Measurements from ENCODE around the gene CREM.
"Not testable (repeated sequence)": the region's sequence is repeated elsewhere in the genome, so short reads cannot be mapped to it uniquely, and the experiment has no call there.

The CREM gene

DNA sequence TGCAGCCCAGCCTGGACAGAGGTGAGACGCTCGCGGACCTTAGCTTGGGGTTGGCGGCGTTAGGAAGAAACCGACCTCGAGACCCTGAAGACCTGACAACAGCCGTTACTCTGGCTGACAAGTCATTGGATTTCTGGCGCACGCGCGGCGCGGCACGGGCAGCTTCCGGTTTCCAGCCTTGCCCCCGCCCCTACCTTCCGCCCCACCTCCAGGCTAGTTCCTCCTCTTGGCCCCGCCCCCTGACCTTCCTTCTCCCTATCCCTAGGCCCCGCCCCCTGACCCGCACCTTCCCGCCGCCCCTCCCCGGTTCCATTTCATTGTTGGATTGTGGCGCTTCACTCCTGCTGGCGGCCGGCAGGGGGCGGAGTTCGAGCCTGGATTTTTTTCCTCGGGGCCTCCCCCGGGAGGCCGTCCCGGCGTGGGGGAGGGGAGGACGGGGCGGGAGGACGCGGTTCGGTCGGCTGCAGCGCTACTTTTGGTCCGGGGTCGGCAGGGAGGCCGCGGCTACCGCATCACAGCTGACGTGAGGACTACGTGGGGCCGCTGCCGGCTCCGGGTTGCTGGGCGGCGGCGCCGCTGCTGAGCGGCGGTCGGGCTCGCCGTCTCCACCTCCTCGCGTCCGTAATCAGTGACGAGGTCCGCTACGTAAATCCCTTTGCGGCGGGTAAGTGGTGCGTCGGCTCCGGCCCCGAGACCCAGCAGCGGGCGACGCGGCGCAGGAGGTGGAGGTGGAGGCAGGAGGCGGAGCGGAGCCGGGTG lies at the start of gene CREM:
TSS of gene CREM (plus strand) at position 317 of the 759 bp plus-strand sequence. CDS start 10,990 bp downstream, outside the sequence.
- peak within 1 kb of the TSS; percentile 81 for H3K4me3 Mint-ChIP-seq
- H3K36me3 Mint-ChIP-seq, result peaks cover 30% of the 10 kb centered on the region
- peak within 1 kb of the TSS; percentile 98 for H3K27ac Mint-ChIP-seq
- DNase-seq (ENCODE audit: low spot score in 2 of 2) (peak; percentile 97 to 99), ATAC-seq (peak; percentile 91)
- peaks cover 36% of the 10 kb centered on the region for H3K4me1 Mint-ChIP-seq
- H3K9me3 Mint-ChIP-seq, result no peaks in the 10 kb centered on the region

DNA sequence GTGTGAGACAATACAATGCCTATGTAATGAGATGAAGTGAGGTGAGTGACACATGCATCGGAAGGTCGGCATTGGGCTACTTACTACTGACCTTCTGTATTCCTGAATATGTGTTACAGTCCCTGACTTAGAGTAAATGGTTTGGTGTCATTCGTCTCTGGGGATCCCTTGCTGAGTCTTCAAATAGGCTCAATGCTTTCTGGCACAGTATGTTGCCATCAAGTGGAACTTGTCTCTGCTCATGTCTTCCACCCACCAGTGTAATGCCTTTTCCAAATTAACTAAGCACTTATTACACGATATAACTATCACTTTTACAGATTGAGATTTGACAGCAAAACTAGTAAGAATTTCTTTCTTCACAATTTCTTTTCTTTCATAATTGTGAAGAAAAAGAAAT lies 47.4 kb upstream of the CREM start:
- Mint-ChIP-seq H3K4me3 (no peak overlapping the region), H3K9me3 (no peaks in the 10 kb centered on the region), H3K27ac (no peak overlapping the region), H3K36me3 (peaks cover 33% of the 10 kb centered on the region), H3K4me1 (peaks cover 43% of the 10 kb centered on the region)
- DNase-seq (ENCODE audit: low spot score in 2 of 2) (no peak), ATAC-seq (no peak)

DNA sequence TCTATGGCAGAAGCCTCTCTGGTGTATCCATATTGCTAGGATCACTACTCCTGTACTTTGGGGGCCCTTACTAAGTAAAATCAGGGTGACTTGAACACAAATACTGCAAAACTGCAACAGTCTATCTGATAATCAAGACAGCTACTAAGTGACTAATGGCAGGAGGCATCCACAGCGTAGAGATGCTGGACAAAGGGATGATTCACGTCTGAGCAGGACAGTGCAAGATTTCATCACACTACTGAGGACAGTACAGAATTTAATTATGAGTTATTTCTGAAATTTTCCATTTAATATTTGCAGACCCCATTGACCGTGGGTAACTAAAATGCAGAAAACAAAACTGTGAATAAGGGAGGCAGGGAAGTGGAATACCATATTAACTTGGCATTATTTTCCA lies 46.9 kb upstream of the CREM start:
- ATAC-seq, result no peak
- no peak overlapping the region for H3K27ac Mint-ChIP-seq
- H3K4me3 Mint-ChIP-seq, result no peak overlapping the region
- H3K4me1 Mint-ChIP-seq, result peaks cover 42% of the 10 kb centered on the region
- H3K36me3 Mint-ChIP-seq, result peaks cover 33% of the 10 kb centered on the region
- DNase-seq (ENCODE audit: low spot score in 2 of 2), result no peak
- H3K9me3 Mint-ChIP-seq, result no peaks in the 10 kb centered on the region

DNA sequence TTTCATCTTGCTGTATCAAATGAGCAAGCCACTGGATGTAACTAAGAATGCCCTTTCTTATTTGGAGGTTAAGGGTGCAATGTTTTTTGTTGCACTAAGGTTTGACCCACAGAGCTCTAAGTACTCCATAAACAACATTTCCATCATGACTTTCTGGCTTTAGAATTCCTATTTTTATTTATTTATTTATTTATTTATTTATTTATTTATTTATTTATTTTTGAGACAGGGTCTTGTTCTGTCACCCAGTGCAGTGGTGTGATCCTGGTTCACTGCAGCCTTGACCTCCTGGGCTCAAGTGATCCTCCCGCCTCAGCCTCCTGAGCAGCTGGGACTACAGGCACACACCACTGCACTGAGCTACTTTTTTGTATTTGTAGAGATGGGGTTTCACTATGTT lies 46.4 kb upstream of the CREM start:
- H3K9me3 Mint-ChIP-seq; DNase-seq (ENCODE audit: low spot score in 2 of 2); H3K4me3 Mint-ChIP-seq; H3K27ac Mint-ChIP-seq; ATAC-seq: not testable (repeated sequence)
- Mint-ChIP-seq H3K36me3 (peaks cover 33% of the 10 kb centered on the region), H3K4me1 (peaks cover 37% of the 10 kb centered on the region)

DNA sequence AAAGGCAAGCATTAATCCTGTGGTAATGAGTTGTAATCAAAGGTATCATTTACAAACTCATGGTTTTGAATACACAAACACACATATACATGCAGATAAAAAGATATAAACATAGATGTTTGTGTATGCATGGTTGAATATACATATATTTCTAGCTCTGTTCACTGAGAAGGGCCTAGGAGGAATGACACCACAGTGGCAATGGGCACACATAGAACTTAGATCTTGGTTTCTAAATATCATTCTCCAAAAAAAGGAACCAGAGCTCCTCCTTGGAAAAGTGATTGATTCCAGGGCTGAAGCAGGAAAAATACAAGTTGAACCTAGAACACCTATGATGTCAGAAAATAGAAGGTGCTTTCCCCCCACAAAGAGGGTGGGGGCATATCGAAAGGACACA lies 43.4 kb upstream of the CREM start:
- H3K36me3 Mint-ChIP-seq, result peaks cover 26% of the 10 kb centered on the region
- no peak overlapping the region for H3K4me3 Mint-ChIP-seq
- H3K27ac Mint-ChIP-seq, result peak overlapping the region; percentile 12
- no peak for DNase-seq (ENCODE audit: low spot score in 2 of 2)
- no peaks in the 10 kb centered on the region for H3K9me3 Mint-ChIP-seq
- no peak for ATAC-seq
- peaks cover 60% of the 10 kb centered on the region for H3K4me1 Mint-ChIP-seq

DNA sequence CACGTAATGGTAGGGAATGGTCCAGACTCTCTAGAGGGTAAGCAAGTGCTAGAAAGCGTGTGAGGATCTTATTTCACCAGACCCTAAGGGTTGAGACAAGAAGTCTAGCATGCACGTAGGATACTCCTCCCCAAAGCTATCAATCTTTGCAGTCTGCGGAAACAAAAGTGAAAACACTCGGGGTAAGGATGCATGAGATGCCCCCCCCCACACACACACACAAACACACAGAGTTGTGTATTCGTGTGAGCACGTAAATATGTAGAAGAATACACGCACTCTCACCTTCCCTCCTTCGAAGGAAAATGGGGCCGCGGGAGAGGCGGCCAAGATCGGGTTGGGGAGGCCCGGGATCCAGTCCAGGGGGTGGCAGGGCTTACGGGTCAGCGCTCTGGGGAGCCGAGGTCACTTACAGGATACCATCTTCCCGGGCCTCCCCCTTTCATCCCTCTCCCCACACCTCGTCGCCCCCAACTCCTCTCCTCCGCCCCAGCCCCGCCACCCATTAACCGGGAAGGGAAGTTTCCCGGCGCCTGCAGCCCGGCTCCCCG lies 37.0 kb upstream of the CREM start:
- DNase-seq (ENCODE audit: low spot score in 2 of 2) (no peak), ATAC-seq (peak; percentile 24)
- H3K4me1 Mint-ChIP-seq, result peaks cover 45% of the 10 kb centered on the region
- peak overlapping the region; percentile 80 for H3K4me3 Mint-ChIP-seq
- peaks cover 9% of the 10 kb centered on the region for H3K36me3 Mint-ChIP-seq
- peak overlapping the region; percentile 95 for H3K27ac Mint-ChIP-seq
- H3K9me3 Mint-ChIP-seq, result no peaks in the 10 kb centered on the region

DNA sequence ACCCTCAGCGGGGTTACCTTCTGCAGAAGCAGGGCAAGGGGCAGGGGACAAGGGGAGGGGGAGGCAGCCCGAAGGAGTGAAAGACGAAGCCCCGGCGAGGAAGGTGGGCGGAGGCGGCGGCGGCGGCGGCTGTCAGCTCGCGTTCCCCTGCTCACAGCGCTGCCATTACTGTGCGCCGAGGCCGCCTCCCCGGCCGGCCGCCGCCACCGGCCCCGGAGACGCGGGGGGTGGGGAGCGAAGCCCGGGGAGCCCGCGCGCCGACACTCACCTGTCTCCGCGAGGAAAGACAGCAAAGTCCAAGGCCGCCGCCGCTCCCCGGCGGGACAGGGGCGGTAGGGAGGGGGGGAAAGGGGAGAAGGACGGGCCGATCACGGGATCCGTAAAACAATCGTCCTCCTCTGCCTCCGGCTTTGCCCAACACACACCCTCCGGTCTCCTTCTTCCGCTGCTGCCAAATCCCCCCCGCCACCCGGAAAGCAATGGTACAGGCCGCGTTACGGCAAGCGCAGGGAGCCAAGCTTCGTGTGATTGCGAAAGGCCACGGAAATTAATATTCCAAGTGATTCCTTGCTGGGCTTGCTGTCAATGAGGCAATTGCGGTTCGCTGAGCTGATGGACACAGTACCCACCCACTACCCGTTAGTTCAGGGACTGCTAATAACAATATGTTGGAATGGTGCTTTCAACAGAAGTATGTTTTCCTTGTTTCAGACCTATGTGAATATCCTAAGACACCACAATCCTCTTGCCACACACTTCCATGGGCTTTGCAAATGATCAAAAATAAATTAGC lies 36.3 kb upstream of the CREM start, which contains the start of gene CUL2:
TSS of gene CUL2 (minus strand) at position 180 of the 793 bp plus-strand sequence. CDS start 19,024 bp downstream, outside the sequence.
- peak within 1 kb of the TSS; percentile 80 for H3K4me3 Mint-ChIP-seq
- ATAC-seq, result peak; percentile 98
- H3K9me3 Mint-ChIP-seq, result no peaks in the 10 kb centered on the region
- DNase-seq (ENCODE audit: low spot score in 2 of 2), result peak; percentile 83 to 96
- H3K27ac Mint-ChIP-seq, result peak within 1 kb of the TSS; percentile 95
- H3K4me1 Mint-ChIP-seq, result peaks cover 45% of the 10 kb centered on the region
- peaks cover 9% of the 10 kb centered on the region for H3K36me3 Mint-ChIP-seq

DNA sequence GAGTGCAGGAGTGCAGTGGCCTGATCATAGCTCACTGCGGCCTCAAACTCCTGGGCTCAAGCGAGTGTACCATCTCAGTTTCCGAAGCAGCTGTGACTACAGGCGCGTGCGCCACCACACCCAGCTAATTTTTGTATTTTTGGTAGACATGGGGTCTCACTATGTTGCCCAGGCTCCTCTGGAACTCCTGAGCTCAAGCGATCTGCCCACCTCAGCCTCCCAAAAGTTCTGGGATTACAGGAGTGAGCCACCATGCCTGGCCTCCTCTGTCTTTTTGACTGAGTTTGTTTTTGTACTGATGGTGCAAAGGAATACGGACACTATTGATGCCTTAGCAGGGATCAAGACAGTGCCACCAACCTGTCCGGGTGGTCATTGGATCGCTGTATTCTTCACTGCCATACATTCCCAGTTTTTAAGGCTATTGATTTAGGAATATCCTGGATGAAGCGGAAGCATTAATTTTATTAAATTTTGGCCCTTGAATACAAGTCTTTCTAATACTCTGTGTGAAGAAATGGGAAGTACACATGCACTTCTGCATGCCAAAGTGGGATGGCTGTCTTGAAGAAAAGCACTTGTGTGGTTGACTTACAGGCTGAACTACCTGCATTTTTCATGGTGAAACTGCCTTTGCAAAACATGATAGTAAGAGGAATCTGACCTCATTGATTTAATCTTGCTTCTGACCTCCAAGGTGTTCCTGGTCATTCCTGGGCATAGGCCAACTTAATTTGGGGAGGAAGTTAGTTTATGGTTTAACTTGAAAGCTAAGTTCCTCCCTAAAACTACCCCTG lies 34.5 kb upstream of the CREM start:
- Mint-ChIP-seq H3K4me3 (no peak overlapping the region), H3K4me1 (peaks cover 31% of the 10 kb centered on the region), H3K27ac (no peak overlapping the region), H3K36me3 (peaks cover 9% of the 10 kb centered on the region), H3K9me3 (no peaks in the 10 kb centered on the region)
- ATAC-seq, result no peak
- DNase-seq (ENCODE audit: low spot score in 2 of 2), result no peak

DNA sequence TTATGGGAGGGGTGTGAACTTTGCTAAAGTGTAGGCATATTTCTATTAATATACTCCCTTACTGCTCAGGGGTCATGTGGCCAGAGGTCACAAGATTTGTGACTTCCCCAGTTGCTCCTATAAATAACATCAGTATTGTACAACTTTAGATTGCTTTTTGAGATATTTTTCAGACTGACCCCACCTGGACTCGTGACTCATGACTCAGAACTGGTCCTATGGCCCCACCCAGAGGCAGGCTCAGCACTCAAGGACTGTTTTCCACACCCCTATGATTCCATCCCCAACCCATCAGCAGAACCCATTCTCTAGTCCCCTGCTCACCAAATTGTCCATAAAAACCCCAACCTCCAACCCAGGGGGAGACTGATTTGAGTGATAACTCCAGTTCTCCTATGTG lies 33.8 kb upstream of the CREM start:
- DNase-seq (ENCODE audit: low spot score in 2 of 2), result no peak
- H3K9me3 Mint-ChIP-seq, result no peaks in the 10 kb centered on the region
- H3K4me1 Mint-ChIP-seq, result peaks cover 24% of the 10 kb centered on the region
- H3K4me3 Mint-ChIP-seq, result no peak overlapping the region
- H3K27ac Mint-ChIP-seq, result no peak overlapping the region
- H3K36me3 Mint-ChIP-seq, result peaks cover 2% of the 10 kb centered on the region
- no peak for ATAC-seq

DNA sequence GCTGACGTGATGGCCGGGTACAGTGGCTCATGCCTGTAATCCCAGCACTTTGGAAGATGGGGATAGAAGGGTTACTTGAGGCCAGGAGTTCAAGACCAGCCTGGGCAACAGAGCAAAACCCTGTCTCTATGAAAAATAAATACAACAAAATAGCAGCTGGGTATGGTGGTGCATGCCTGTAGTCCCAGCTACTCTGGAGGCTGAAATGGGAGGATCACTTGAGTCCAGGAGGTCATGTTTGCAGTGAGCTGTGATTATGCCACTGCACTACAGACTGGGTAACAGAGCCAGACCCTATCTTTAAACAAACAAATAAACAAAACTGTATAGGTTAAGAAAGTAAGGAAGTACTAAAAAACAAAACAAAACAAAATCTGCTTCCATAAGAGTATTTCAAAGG lies 30.3 kb upstream of the CREM start:
- Mint-ChIP-seq H3K36me3 (no peaks in the 10 kb centered on the region), H3K4me1 (peaks cover 2% of the 10 kb centered on the region), H3K9me3 (no peaks in the 10 kb centered on the region), H3K27ac (no peak overlapping the region), H3K4me3 (no peak overlapping the region)
- DNase-seq (ENCODE audit: low spot score in 2 of 2), result no peak
- no peak for ATAC-seq

DNA sequence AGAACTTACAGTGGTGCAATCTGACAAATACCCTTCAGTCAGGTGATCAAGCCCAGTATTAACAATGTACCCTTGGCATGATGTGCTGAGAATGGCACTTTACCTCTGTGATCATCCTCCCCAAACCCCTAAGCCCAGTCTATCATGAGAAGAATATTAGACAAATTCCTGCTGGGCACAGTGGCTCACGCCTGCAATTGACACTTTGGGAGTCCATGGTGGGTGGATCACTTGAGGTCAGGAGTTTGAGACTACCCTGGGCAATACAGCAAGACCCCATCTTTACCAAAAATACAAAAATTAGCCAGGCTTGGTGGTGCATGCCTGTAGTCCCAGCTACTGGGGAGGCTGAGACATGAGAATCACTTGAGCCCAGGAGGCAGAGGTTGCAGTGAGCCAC lies 29.1 kb upstream of the CREM start:
- no peaks in the 10 kb centered on the region for H3K4me1 Mint-ChIP-seq

DNA sequence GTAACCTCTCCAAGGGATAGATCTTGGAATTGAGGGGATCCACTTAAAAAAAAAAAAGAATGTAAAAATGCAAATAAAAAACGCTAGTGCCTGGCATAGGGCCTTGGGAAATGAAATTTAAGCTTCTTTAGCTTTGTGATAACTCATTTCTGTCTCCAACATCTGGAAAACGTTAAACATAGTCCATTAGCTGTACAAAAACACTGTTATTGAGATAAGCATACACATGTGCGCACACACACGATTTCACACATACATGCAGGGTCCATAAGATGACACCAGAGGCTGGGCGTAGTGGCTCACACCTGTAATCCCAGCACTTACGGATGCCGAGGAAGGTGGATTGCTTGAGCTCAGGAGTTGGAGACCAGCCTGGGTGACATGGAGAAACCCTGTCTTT lies 22.8 kb upstream of the CREM start:
- Mint-ChIP-seq H3K4me3 (no peak overlapping the region), H3K27ac (no peak overlapping the region), H3K36me3 (no peaks in the 10 kb centered on the region), H3K9me3 (no peaks in the 10 kb centered on the region), H3K4me1 (no peaks in the 10 kb centered on the region)
- no peak for DNase-seq (ENCODE audit: low spot score in 2 of 2)
- no peak for ATAC-seq

More for the DNA sequence above, 29.1 kb upstream of the CREM start:
- H3K4me3 Mint-ChIP-seq, result no peak overlapping the region
- DNase-seq (ENCODE audit: low spot score in 2 of 2), result no peak
- H3K9me3 Mint-ChIP-seq, result no peaks in the 10 kb centered on the region
- H3K36me3 Mint-ChIP-seq, result no peaks in the 10 kb centered on the region
- H3K27ac Mint-ChIP-seq, result no peak overlapping the region
- no peak for ATAC-seq

DNA sequence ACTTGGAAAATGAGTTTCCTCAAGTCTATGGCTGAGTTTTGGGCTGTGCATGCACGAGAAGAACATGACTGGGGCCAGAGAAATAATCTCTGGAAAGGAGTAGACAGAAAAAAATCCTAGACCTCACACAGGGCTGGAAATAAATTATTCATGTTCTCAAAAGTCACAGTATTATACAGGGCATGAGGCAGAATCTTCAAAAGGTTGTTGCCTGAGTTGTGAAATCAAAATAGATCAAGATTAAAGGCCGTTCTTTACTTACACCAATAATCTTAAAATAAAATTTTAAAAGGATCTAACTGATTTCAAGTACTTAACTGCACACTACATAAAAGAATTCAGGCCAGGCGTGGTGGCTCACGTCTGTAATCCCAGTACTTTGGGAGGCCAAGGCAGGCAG lies 14.1 kb upstream of the CREM start:
- H3K4me1 Mint-ChIP-seq, result no peaks in the 10 kb centered on the region
- H3K27ac Mint-ChIP-seq, result no peak overlapping the region
- no peak for ATAC-seq
- H3K4me3 Mint-ChIP-seq, result no peak overlapping the region
- no peak for DNase-seq (ENCODE audit: low spot score in 2 of 2)
- no peaks in the 10 kb centered on the region for H3K9me3 Mint-ChIP-seq
- no peaks in the 10 kb centered on the region for H3K36me3 Mint-ChIP-seq

DNA sequence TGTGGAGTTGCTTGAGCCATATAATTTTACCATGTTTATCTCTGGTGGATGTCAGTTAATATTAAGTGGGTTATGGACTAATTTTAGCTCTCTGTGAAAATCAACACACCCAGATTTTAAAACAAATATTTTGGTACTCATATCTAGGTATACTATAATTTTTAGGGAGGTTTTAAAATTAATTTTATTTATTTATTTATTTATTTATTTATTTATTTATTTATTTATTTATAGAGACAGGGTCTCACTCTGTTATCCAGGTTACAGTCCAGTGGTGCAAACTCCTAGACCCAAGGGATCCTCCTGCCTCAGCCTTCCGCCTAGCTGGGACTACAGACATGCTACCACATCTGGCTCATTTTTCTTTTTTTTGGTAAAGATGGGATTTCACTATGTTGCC lies 7.3 kb upstream of the CREM start:
- H3K9me3 Mint-ChIP-seq, result no peaks in the 10 kb centered on the region
- peaks cover 15% of the 10 kb centered on the region for H3K4me1 Mint-ChIP-seq
- no peaks in the 10 kb centered on the region for H3K36me3 Mint-ChIP-seq
- no peak overlapping the region for H3K4me3 Mint-ChIP-seq
- ATAC-seq, result no peak
- DNase-seq (ENCODE audit: low spot score in 2 of 2), result no peak
- no peak overlapping the region for H3K27ac Mint-ChIP-seq

DNA sequence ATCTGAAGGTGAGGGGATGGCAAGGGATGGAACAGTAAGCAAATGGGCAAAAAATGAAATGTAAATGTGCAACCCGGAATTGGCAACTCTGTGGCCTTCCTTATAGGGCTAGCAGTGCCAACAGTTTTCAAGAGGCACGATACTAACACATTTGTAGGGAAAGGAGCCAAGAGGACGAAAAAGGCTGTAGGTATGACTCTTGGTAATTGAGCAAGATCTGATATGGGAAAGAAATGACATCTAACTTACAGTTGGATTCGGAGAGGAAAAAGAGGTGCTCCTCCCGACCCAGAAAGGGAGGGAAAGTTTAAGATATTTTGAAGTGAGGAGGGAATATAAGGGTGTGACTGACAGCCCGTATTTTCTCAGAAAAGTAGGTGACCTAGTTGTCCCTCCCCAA lies 2.1 kb upstream of the CREM start:
- ATAC-seq (no peak), DNase-seq (ENCODE audit: low spot score in 2 of 2) (no peak)
- H3K4me3 Mint-ChIP-seq, result peak overlapping the region; percentile 81
- H3K4me1 Mint-ChIP-seq, result peaks cover 29% of the 10 kb centered on the region
- peak overlapping the region; percentile 67 for H3K27ac Mint-ChIP-seq
- peaks cover 30% of the 10 kb centered on the region for H3K36me3 Mint-ChIP-seq
- H3K9me3 Mint-ChIP-seq, result no peaks in the 10 kb centered on the region

All from stimulated activated effector memory CD8-positive, alpha-beta T cell treated with anti-CD3 and anti-CD28 coated beads, Interleukin-12 subunit alpha, Interleukin-12 subunit beta, amount 100 ng/mL, for 72 hours (primary cell).